HEK293 (cell line): Measurements from ENCODE around the gene CCDC110.

Experiments used
- CTCF ChIA-PET: fragments of 350-600 bp; formaldehyde crosslinking; extraction: SDS; loops from one replicate; lab custom pipeline; 2021; ENCODE audit warnings: antibody characterized with exemption; lab: Yijun Ruan, JAX
- POLR2A ChIA-PET: fragments of 300-600 bp; formaldehyde crosslinking; extraction: SDS; loops from one replicate; lab custom pipeline; 2020; ENCODE audit warnings: antibody characterized with exemption, inconsistent platforms; lab: Yijun Ruan, JAX
- H3K27ac ChIP-seq: fragments of 200-500 bp; sonication (Bioruptor generic); 2 replicates; pipeline ENCODE4 v1.5.1; 2014; ENCODE audit warnings: low read depth, low read length, control low read depth, inconsistent platforms; ENCODE audit errors: extremely low read depth
- H3K36me3 ChIP-seq, 2 experiments: fragments of 200-500 bp in 1 of 2; sonication (Bioruptor generic) in 1 of 2; 1 replicate in 1 of 2; 2 replicates in 1 of 2; pipeline ENCODE4 v1.5.1; 2014 to 2017; ENCODE audit warnings: inconsistent platforms in 2 of 2, low read length in 2 of 2; ENCODE audit not compliant: control insufficient read depth in 2 of 2, insufficient read depth in 1 of 2
- H3K4me1 ChIP-seq: fragments of 200-500 bp; sonication (Bioruptor generic); 2 replicates; pipeline ENCODE4 v1.5.1; 2014; ENCODE audit warnings: mild to moderate bottlenecking, low read length, inconsistent platforms; ENCODE audit not compliant: control insufficient read depth, insufficient read depth
- H3K4me3 ChIP-seq: 2 replicates; pipeline ENCODE4 v1.5.1; 2011; ENCODE audit warnings: low read depth, mild to moderate bottlenecking, control low read depth, low read length, moderate library complexity
- H3K9me3 ChIP-seq: fragments of 200-500 bp; sonication (Bioruptor generic); 2 replicates; pipeline ENCODE4 v1.5.1; 2014; ENCODE audit warnings: low read depth, low read length, inconsistent platforms; ENCODE audit not compliant: control insufficient read depth, insufficient read depth
- BCL11B ChIP-seq: fragments of 450-650 bp; formaldehyde crosslinking; IDR thresholded peaks from 2 replicates; pipeline ENCODE4 v1.5.1; 2016; ENCODE audit warnings: low read depth, missing biosample characterization, missing genetic modification characterization
- FEZF1 ChIP-seq: fragments of 450-650 bp; formaldehyde crosslinking; IDR thresholded peaks from 2 replicates; pipeline ENCODE4 v1.5.1; 2016; ENCODE audit warnings: missing biosample characterization, missing genetic modification characterization
- HOXA7 ChIP-seq: sonication (generic); formaldehyde crosslinking; IDR thresholded peaks from 2 replicates; pipeline ENCODE4 v1.8.1; 2022; ENCODE audit warnings: missing genetic modification reagents, borderline replicate concordance
- KLF8 ChIP-seq: fragments of 450-650 bp; formaldehyde crosslinking; IDR thresholded peaks from 2 replicates; pipeline ENCODE4 v1.5.1; 2016; ENCODE audit warnings: missing biosample characterization, missing genetic modification characterization
- OVOL3 ChIP-seq: fragments of 450-650 bp; formaldehyde crosslinking; IDR thresholded peaks from 2 replicates; pipeline ENCODE4 v1.5.1; 2016; ENCODE audit warnings: missing biosample characterization, missing genetic modification characterization
- SCRT2 ChIP-seq: fragments of 450-650 bp; formaldehyde crosslinking; IDR thresholded peaks from 2 replicates; pipeline ENCODE4 v1.5.1; 2016; ENCODE audit warnings: missing biosample characterization, missing genetic modification characterization
- SP3 ChIP-seq: fragments of 450-650 bp; formaldehyde crosslinking; IDR thresholded peaks from 2 replicates; pipeline ENCODE4 v1.5.1; 2016; ENCODE audit warnings: missing biosample characterization, missing genetic modification characterization
- ZEB2 ChIP-seq: fragments of 450-650 bp; formaldehyde crosslinking; IDR thresholded peaks from 2 replicates; pipeline ENCODE4 v1.5.1; 2016; ENCODE audit warnings: missing biosample characterization, missing genetic modification characterization
- ZFP69B ChIP-seq: fragments of 450-650 bp; formaldehyde crosslinking; IDR thresholded peaks from 2 replicates; pipeline ENCODE4 v1.5.1; 2016; ENCODE audit warnings: missing biosample characterization, missing genetic modification characterization
- ZNF140 ChIP-seq: fragments of 450-650 bp; formaldehyde crosslinking; IDR thresholded peaks from 2 replicates; pipeline ENCODE4 v1.5.1; 2016; ENCODE audit warnings: missing biosample characterization, missing genetic modification characterization
- ZNF23 ChIP-seq: fragments of 450-650 bp; formaldehyde crosslinking; IDR thresholded peaks from 2 replicates; pipeline ENCODE4 v1.5.1; 2016; ENCODE audit warnings: missing biosample characterization, missing genetic modification characterization, borderline replicate concordance
- ZNF24 ChIP-seq: fragments of 450-650 bp; formaldehyde crosslinking; IDR thresholded peaks from 2 replicates; pipeline ENCODE4 v1.5.1; 2016; ENCODE audit warnings: missing biosample characterization, missing genetic modification characterization
- ZNF324 ChIP-seq: fragments of 450-650 bp; formaldehyde crosslinking; IDR thresholded peaks from 2 replicates; pipeline ENCODE4 v1.5.1; 2016; ENCODE audit warnings: missing biosample characterization, missing genetic modification characterization
- ZNF354C ChIP-seq: fragments of 450-650 bp; formaldehyde crosslinking; IDR thresholded peaks from 2 replicates; pipeline ENCODE4 v1.5.1; 2016; ENCODE audit warnings: missing biosample characterization, missing genetic modification characterization, low read depth, borderline replicate concordance
- ZNF366 ChIP-seq: fragments of 450-650 bp; formaldehyde crosslinking; conservative IDR thresholded peaks from 2 replicates; pipeline ENCODE4 v1.5.1; 2016; ENCODE audit warnings: missing biosample characterization, missing genetic modification characterization
- ZNF416 ChIP-seq: fragments of 450-650 bp; formaldehyde crosslinking; IDR thresholded peaks from 2 replicates; pipeline ENCODE4 v1.5.1; 2016; ENCODE audit warnings: missing biosample characterization, missing genetic modification characterization
- ZNF48 ChIP-seq: fragments of 450-650 bp; formaldehyde crosslinking; IDR thresholded peaks from 2 replicates; pipeline ENCODE4 v1.5.1; 2016; ENCODE audit warnings: missing biosample characterization, missing genetic modification characterization
- ZNF560 ChIP-seq: fragments of 450-650 bp; formaldehyde crosslinking; IDR thresholded peaks from 2 replicates; pipeline ENCODE4 v1.5.1; 2017; ENCODE audit warnings: missing biosample characterization, missing genetic modification characterization, borderline replicate concordance
- ZNF571 ChIP-seq: fragments of 450-650 bp; formaldehyde crosslinking; IDR thresholded peaks from 2 replicates; pipeline ENCODE4 v1.5.0; 2017; ENCODE audit warnings: missing biosample characterization, missing genetic modification characterization
- ZNF610 ChIP-seq: fragments of 450-650 bp; formaldehyde crosslinking; IDR thresholded peaks from 2 replicates; pipeline ENCODE4 v1.5.1; 2016; ENCODE audit warnings: missing biosample characterization, missing genetic modification characterization, borderline replicate concordance
- ZNF623 ChIP-seq: fragments of 450-650 bp; formaldehyde crosslinking; IDR thresholded peaks from 2 replicates; pipeline ENCODE4 v1.5.1; 2016; ENCODE audit warnings: missing biosample characterization, missing genetic modification characterization
- ZNF629 ChIP-seq: fragments of 450-650 bp; formaldehyde crosslinking; IDR thresholded peaks from 2 replicates; pipeline ENCODE4 v1.5.1; 2017; ENCODE audit warnings: missing biosample characterization, missing genetic modification characterization
- ZNF654 ChIP-seq: fragments of 450-650 bp; formaldehyde crosslinking; IDR thresholded peaks from 2 replicates; pipeline ENCODE4 v1.5.1; 2016; ENCODE audit warnings: low read depth, missing biosample characterization, missing genetic modification characterization
- ZNF658 ChIP-seq: fragments of 450-650 bp; formaldehyde crosslinking; IDR thresholded peaks from 2 replicates; pipeline ENCODE4; 2016; ENCODE audit warnings: missing biosample characterization, missing genetic modification characterization
- ZNF707 ChIP-seq: fragments of 450-650 bp; formaldehyde crosslinking; IDR thresholded peaks from 2 replicates; pipeline ENCODE4 v1.5.1; 2016; ENCODE audit warnings: missing biosample characterization, missing genetic modification characterization
- ZNF843 ChIP-seq: fragments of 450-650 bp; formaldehyde crosslinking; IDR thresholded peaks from 2 replicates; pipeline ENCODE4 v1.5.1; 2016; ENCODE audit warnings: missing biosample characterization, missing genetic modification characterization
- ZSCAN16 ChIP-seq: fragments of 450-650 bp; formaldehyde crosslinking; IDR thresholded peaks from 2 replicates; pipeline ENCODE4 v1.5.1; 2016; ENCODE audit warnings: missing biosample characterization, missing genetic modification characterization
- TF ChIP-seq, protein P1 (sequence below): fragments of 450-650 bp; formaldehyde crosslinking; IDR thresholded peaks from 2 replicates; pipeline ENCODE4 v1.5.1; 2016; ENCODE audit warnings: missing biosample characterization, missing genetic modification characterization, low read depth
- TF ChIP-seq, protein P2 (sequence below): fragments of 450-650 bp; IDR thresholded peaks from 2 replicates; pipeline ENCODE4 v1.5.1; 2018; ENCODE audit warnings: missing biosample characterization, mild to moderate bottlenecking, missing genetic modification characterization
- TF ChIP-seq, protein P3 (sequence below): fragments of 450-650 bp; formaldehyde crosslinking; IDR thresholded peaks from 2 replicates; pipeline ENCODE4 v1.5.1; 2016; ENCODE audit warnings: missing biosample characterization, missing genetic modification characterization
- TF ChIP-seq, protein P4 (sequence below): fragments of 450-650 bp; formaldehyde crosslinking; IDR thresholded peaks from 2 replicates; pipeline ENCODE4 v1.5.1; 2016; ENCODE audit warnings: missing biosample characterization, missing genetic modification characterization
- TF ChIP-seq, protein P5 (sequence below): fragments of 450-650 bp; formaldehyde crosslinking; IDR thresholded peaks from 2 replicates; pipeline ENCODE4 v1.5.1; 2017; ENCODE audit warnings: missing biosample characterization, missing genetic modification characterization
- TF ChIP-seq, protein P6 (sequence below): fragments of 450-650 bp; formaldehyde crosslinking; IDR thresholded peaks from 2 replicates; pipeline ENCODE4 v1.5.1; 2016; ENCODE audit warnings: missing biosample characterization, missing genetic modification characterization

The CCDC110 gene

DNA sequence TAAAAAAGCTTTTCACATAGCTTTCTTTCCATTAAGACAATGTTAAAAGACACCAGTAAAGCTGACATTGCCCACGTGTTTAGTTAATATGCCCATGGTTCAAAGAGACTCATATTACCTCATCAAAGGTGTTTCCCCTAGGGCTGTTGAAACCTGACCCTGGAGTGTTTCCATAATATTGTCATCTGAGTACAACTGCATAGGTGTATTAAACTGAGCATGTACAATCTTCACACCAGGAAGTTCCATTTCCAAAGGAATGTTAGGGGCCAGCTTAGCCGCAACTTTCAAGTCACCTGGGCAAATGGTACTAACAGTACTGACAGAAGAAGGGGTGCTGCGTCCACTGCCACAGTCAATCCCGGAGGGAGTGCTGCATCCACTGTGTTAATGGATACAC, 36.6 kb upstream of the CCDC110 start:
- ChIA-PET CTCF (no interaction called here), POLR2A (no interaction called here)
- Histone ChIP-seq H3K4me1 (peaks cover 10% of the 10 kb centered on the region), H3K9me3 (no peaks in the 10 kb centered on the region), H3K36me3 (no peaks in the 10 kb centered on the region), H3K27ac (no peak overlapping the region), H3K4me3 (no peak overlapping the region)
- no peak for TF ChIP-seq ZNF623
- TF ChIP-seq, protein P1, sequence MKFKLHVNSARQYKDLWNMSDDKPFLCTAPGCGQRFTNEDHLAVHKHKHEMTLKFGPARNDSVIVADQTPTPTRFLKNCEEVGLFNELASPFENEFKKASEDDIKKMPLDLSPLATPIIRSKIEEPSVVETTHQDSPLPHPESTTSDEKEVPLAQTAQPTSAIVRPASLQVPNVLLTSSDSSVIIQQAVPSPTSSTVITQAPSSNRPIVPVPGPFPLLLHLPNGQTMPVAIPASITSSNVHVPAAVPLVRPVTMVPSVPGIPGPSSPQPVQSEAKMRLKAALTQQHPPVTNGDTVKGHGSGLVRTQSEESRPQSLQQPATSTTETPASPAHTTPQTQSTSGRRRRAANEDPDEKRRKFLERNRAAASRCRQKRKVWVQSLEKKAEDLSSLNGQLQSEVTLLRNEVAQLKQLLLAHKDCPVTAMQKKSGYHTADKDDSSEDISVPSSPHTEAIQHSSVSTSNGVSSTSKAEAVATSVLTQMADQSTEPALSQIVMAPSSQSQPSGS: no peak
- no peak for TF ChIP-seq ZNF707 (tag by site-specific recombination)
- no peak for TF ChIP-seq BCL11B (tag by site-specific recombination)
- no peak for TF ChIP-seq ZSCAN16 (tag by site-specific recombination)
- TF ChIP-seq ZNF48 (tag by site-specific recombination): no peak
- no peak for TF ChIP-seq ZNF324 (tag by site-specific recombination)
- TF ChIP-seq ZFP69B (tag by site-specific recombination): no peak
- TF ChIP-seq ZNF354C (tag by site-specific recombination): no peak
- no peak for TF ChIP-seq ZNF140 (tag by site-specific recombination)
- TF ChIP-seq, protein P2, sequence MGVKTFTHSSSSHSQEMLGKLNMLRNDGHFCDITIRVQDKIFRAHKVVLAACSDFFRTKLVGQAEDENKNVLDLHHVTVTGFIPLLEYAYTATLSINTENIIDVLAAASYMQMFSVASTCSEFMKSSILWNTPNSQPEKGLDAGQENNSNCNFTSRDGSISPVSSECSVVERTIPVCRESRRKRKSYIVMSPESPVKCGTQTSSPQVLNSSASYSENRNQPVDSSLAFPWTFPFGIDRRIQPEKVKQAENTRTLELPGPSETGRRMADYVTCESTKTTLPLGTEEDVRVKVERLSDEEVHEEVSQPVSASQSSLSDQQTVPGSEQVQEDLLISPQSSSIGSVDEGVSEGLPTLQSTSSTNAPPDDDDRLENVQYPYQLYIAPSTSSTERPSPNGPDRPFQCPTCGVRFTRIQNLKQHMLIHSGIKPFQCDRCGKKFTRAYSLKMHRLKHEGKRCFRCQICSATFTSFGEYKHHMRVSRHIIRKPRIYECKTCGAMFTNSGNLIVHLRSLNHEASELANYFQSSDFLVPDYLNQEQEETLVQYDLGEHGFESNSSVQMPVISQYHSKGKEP (tag by site-specific recombination): no peak
- no peak for TF ChIP-seq SCRT2 (tag by site-specific recombination)
- no peak for TF ChIP-seq ZNF416 (tag by site-specific recombination)
- TF ChIP-seq ZNF658 (tag by site-specific recombination): no peak
- TF ChIP-seq, protein P3, sequence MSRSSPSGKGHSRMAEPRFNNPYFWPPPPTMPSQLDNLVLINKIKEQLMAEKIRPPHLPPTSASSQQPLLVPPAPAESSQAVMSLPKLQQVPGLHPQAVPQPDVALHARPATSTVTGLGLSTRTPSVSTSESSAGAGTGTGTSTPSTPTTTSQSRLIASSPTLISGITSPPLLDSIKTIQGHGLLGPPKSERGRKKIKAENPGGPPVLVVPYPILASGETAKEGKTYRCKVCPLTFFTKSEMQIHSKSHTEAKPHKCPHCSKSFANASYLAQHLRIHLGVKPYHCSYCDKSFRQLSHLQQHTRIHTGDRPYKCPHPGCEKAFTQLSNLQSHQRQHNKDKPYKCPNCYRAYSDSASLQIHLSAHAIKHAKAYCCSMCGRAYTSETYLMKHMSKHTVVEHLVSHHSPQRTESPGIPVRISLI (tag by site-specific recombination): no peak
- no peak for TF ChIP-seq ZNF654
- no peak for TF ChIP-seq OVOL3 (tag by site-specific recombination)
- TF ChIP-seq HOXA7 (CRISPR knock-in tag): no peak
- TF ChIP-seq, protein P4, sequence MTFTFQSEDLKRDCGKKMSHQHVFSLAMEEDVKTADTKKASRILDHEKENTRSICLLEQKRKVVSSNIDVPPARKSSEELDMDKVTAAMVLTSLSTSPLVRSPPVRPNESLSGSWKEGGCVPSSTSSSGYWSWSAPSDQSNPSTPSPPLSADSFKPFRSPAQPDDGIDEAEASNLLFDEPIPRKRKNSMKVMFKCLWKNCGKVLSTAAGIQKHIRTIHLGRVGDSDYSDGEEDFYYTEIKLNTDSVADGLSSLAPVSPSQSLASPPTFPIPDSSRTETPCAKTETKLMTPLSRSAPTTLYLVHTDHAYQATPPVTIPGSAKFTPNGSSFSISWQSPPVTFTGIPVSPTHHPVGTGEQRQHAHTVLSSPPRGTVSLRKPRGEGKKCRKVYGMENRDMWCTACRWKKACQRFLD (tag by site-specific recombination): no peak
- peak; percentile 16; the same call in 1 of the 2 replicates for TF ChIP-seq ZNF843
- TF ChIP-seq, protein P5, sequence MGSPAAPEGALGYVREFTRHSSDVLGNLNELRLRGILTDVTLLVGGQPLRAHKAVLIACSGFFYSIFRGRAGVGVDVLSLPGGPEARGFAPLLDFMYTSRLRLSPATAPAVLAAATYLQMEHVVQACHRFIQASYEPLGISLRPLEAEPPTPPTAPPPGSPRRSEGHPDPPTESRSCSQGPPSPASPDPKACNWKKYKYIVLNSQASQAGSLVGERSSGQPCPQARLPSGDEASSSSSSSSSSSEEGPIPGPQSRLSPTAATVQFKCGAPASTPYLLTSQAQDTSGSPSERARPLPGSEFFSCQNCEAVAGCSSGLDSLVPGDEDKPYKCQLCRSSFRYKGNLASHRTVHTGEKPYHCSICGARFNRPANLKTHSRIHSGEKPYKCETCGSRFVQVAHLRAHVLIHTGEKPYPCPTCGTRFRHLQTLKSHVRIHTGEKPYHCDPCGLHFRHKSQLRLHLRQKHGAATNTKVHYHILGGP (tag by site-specific recombination): no peak
- TF ChIP-seq ZNF23 (tag by site-specific recombination): no peak
- no peak for TF ChIP-seq ZNF571 (tag by site-specific recombination)
- TF ChIP-seq, protein P6, sequence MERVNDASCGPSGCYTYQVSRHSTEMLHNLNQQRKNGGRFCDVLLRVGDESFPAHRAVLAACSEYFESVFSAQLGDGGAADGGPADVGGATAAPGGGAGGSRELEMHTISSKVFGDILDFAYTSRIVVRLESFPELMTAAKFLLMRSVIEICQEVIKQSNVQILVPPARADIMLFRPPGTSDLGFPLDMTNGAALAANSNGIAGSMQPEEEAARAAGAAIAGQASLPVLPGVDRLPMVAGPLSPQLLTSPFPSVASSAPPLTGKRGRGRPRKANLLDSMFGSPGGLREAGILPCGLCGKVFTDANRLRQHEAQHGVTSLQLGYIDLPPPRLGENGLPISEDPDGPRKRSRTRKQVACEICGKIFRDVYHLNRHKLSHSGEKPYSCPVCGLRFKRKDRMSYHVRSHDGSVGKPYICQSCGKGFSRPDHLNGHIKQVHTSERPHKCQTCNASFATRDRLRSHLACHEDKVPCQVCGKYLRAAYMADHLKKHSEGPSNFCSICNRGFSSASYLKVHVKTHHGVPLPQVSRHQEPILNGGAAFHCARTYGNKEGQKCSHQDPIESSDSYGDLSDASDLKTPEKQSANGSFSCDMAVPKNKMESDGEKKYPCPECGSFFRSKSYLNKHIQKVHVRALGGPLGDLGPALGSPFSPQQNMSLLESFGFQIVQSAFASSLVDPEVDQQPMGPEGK: no peak
- no peak for TF ChIP-seq ZNF560
- no peak for TF ChIP-seq KLF8 (tag by site-specific recombination)
- TF ChIP-seq SP3 (tag by site-specific recombination): no peak
- TF ChIP-seq ZNF366: peak; percentile 53; the same call in 1 of the 2 replicates
- 0 out of 2 replicates have a peak, but pooled peaks have one; percentile 19 for TF ChIP-seq ZEB2 (tag by site-specific recombination)
- no peak for TF ChIP-seq ZNF610 (tag by site-specific recombination)
- peak; percentile 33; the same call in 1 of the 2 replicates for TF ChIP-seq ZNF629 (tag by site-specific recombination)
- TF ChIP-seq ZNF24 (tag by site-specific recombination): no peak
- TF ChIP-seq FEZF1 (tag by site-specific recombination): peak; percentile 28; the same call in 1 of the 2 replicates
